Breast epithelium (tissue), 4 donors: Measurements from ENCODE around the gene SLC4A9. TPM values are rescaled to one million over a fixed set of nuclear protein-coding genes. Genes with fewer than 3 reads are reported as not detected.

Experiments
- DNase-seq, 2 donors: peaks; one replicate each; pipeline ENCODE4 v3.0.0-alpha.2; 2019; ENCODE audit warnings: low spot score in 2 of 2
- H3K27ac ChIP-seq, 2 donors: fragments of 200-600 bp; sonication (generic) in 1 of 2; one replicate each; pipeline ENCODE4 v1.5.1; 2016 to 2019; ENCODE audit warnings: mild to moderate bottlenecking in 1 of 2
- H3K27me3 ChIP-seq, 2 donors: fragments of 200-600 bp; sonication (generic) in 1 of 2; one replicate each; pipeline versions ENCODE4 v1.5.1 to v1.6.0; 2017 to 2019; ENCODE audit warnings: control low read depth in 1 of 2, mild to moderate bottlenecking in 1 of 2
- H3K36me3 ChIP-seq: fragments of 200-600 bp; one replicate; pipeline ENCODE4 v1.5.1; 2019
- H3K4me1 ChIP-seq, 2 donors: fragments of 200-600 bp; sonication (generic); one replicate each; pipeline ENCODE4 v1.5.1; 2016 to 2019; ENCODE audit warnings: control low read depth in 1 of 2
- H3K4me3 ChIP-seq, 3 donors: fragments of 200-600 bp; sonication (generic); 1 replicate in 2 of 3; 2 replicates in 1 of 3; pipeline ENCODE4 v1.5.1; 2016 to 2019; ENCODE audit warnings: mild to moderate bottlenecking in 3 of 3, moderate library complexity in 2 of 3
- H3K9me3 ChIP-seq, 2 donors: fragments of 200-600 bp; sonication (generic) in 1 of 2; one replicate each; pipeline ENCODE4 v1.5.1; 2016 to 2019; ENCODE audit warnings: control low read depth in 1 of 2
- POLR2A ChIP-seq: fragments of 450-650 bp; IDR thresholded peaks from one replicate; pipeline ENCODE4 v1.6.1; 2016; ENCODE audit warnings: antibody characterized with exemption, mild to moderate bottlenecking, moderate library complexity
- POLR2AphosphoS5 ChIP-seq, 3 donors: sonication (generic); formaldehyde crosslinking; IDR thresholded peaks; one replicate each; pipeline ENCODE4 v1.6.1; 2017; ENCODE audit warnings: antibody characterized with exemption in 3 of 3
- intact Hi-C: fragments of 100-400 bp; cut with DNase I; formaldehyde crosslinking; loops from one replicate; pipeline ENCODE4 v1.15.1; 2023; ENCODE audit warnings: low total_unique reads
- total RNA-seq, 3 donors: library from RNA; depleted of rRNA; stranded (reverse); fragments of >200 nt; gene quantifications; one replicate each; pipeline ENCODE4 v1.1.0, GENCODE V29; 2016
- TF ChIP-seq, protein P1 (sequence below), 3 donors: fragments of 450-650 bp; IDR thresholded peaks; one replicate each; pipeline ENCODE4 v1.5.1; 2016 to 2017; ENCODE audit warnings: antibody characterized with exemption in 3 of 3, mild to moderate bottlenecking in 3 of 3, moderate library complexity in 3 of 3

SLC4A9 gene
- total RNA-seq, 3 donors from 2014 or later, result not detected

- no peak overlapping the region for H3K4me3 ChIP-seq
- no peaks in the 10 kb centered on the region for H3K27me3 ChIP-seq
- intact Hi-C loops, result no loop called here
- DNase-seq, result no peak
- H3K9me3 ChIP-seq, result no peaks in the 10 kb centered on the region
- H3K27ac ChIP-seq, result no peak overlapping the region
- peaks cover 0 to 14% of the 10 kb centered on the region in 2 donors for H3K4me1 ChIP-seq
- no peaks in the 10 kb centered on the region for H3K36me3 ChIP-seq
- no peak for TF ChIP-seq POLR2AphosphoS5 (IDR thresholded peaks at IDR 0.05)
Observed at GRCh38 chr5:140328036-140328764, 31.8 kb upstream of the SLC4A9 start.

DNA sequence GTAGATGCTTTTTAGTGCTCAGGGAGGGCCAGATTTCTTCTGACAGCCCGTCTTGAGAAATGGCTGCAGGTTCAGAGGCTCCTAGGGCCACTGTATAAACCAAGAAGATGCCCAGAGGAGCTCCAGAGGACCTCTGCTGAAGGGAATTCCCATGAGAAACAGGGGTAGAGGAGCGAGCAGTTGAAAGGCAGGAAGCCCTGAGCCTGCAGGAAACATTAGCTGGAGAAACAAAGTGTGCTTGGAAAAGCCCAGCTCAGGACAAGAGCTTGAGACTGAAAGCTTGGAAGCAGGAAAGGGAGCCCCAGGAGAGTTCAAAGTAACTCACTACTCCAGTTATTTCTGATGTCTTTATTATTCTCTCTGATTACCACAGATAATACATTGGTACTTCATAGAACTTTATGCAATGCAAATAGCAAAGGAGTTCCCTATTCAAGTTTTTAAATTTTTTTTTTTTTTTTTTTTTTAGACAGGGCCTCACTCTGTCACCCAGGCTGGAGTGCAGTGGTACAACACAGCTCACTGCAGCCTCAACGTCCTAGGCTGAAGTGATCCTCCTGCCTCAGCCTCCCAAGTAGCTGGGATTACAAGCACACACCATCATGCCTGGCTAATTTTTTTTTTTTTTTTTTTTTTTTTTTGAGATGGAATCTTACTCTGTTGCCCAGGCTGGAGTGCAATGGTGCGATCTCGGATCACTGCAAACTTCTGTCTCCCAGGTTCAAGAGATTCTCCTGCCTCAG, 30.1 kb upstream of the SLC4A9 start:
- H3K9me3 ChIP-seq, result no peaks in the 10 kb centered on the region
- TF ChIP-seq, protein P1, sequence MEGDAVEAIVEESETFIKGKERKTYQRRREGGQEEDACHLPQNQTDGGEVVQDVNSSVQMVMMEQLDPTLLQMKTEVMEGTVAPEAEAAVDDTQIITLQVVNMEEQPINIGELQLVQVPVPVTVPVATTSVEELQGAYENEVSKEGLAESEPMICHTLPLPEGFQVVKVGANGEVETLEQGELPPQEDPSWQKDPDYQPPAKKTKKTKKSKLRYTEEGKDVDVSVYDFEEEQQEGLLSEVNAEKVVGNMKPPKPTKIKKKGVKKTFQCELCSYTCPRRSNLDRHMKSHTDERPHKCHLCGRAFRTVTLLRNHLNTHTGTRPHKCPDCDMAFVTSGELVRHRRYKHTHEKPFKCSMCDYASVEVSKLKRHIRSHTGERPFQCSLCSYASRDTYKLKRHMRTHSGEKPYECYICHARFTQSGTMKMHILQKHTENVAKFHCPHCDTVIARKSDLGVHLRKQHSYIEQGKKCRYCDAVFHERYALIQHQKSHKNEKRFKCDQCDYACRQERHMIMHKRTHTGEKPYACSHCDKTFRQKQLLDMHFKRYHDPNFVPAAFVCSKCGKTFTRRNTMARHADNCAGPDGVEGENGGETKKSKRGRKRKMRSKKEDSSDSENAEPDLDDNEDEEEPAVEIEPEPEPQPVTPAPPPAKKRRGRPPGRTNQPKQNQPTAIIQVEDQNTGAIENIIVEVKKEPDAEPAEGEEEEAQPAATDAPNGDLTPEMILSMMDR (IDR thresholded peaks at IDR 0.05), result no peak
- no peak for TF ChIP-seq POLR2AphosphoS5 (IDR thresholded peaks at IDR 0.05)
- no peak for TF ChIP-seq POLR2A
- H3K36me3 ChIP-seq, result no peaks in the 10 kb centered on the region

GRCh38 chr5:140331638-140332037, 28.4 kb upstream of the SLC4A9 start:
- TF ChIP-seq POLR2AphosphoS5 (IDR thresholded peaks at IDR 0.05), result no peak
- TF ChIP-seq, protein P1 (IDR thresholded peaks at IDR 0.05), result no peak
- TF ChIP-seq POLR2A, result no peak

More for the DNA sequence above, 30.1 kb upstream of the SLC4A9 start:
- intact Hi-C loops, result no loop called here
- H3K4me1 ChIP-seq, result no peaks in the 10 kb centered on the region
- H3K4me3 ChIP-seq, result no peak overlapping the region
- H3K27me3 ChIP-seq, result no peaks in the 10 kb centered on the region
- no peak overlapping the region for H3K27ac ChIP-seq
- no peak for DNase-seq

DNA sequence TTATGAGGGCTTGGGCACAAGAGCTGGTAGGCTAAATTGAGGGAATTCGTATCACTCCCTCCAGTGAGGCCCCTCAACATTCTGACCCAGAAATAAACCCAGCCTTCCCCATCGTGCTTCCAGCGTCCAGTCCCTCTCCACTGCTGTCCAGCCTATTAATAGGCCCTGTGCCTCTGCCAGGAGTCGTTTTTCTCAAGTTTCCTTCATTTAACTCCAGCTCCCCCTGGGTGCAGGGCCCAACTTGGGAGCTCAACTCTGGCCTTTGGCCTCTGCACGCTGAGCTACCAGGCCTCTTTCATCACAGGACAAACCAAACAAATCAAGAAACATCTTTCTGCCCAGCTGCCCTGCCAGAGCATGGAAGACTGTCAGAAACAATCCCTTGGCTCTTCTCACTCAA, 23.6 kb upstream of the SLC4A9 start:
- TF ChIP-seq, protein P1 (IDR thresholded peaks at IDR 0.05), result no peak
- TF ChIP-seq POLR2A (no peak), POLR2AphosphoS5 (IDR thresholded peaks at IDR 0.05) (no peak)
- H3K36me3 ChIP-seq, result no peaks in the 10 kb centered on the region
- H3K27me3 ChIP-seq, result no peaks in the 10 kb centered on the region
- H3K4me3 ChIP-seq, result no peak overlapping the region
- H3K27ac ChIP-seq, result peak overlapping the region in 1 of 2 donors; percentile 14
- H3K9me3 ChIP-seq, result no peaks in the 10 kb centered on the region
- DNase-seq, result no peak
- intact Hi-C loops, result no loop called here
- no peaks in the 10 kb centered on the region for H3K4me1 ChIP-seq

More at GRCh38 chr5:140331638-140332037, 28.4 kb upstream of the SLC4A9 start:
- Histone ChIP-seq H3K27ac (no peak overlapping the region), H3K4me3 (no peak overlapping the region), H3K27me3 (no peaks in the 10 kb centered on the region), H3K9me3 (no peaks in the 10 kb centered on the region), H3K4me1 (no peaks in the 10 kb centered on the region), H3K36me3 (no peaks in the 10 kb centered on the region)
- intact Hi-C loops, result no loop called here
- no peak for DNase-seq

GRCh38 chr5:140337880-140338279, 22.1 kb upstream of the SLC4A9 start:
- Histone ChIP-seq H3K36me3 (no peaks in the 10 kb centered on the region), H3K9me3 (no peaks in the 10 kb centered on the region), H3K27ac (peak overlapping the region; percentile 15 to 19), H3K4me1 (no peaks in the 10 kb centered on the region), H3K4me3 (no peak overlapping the region), H3K27me3 (no peaks in the 10 kb centered on the region)
- TF ChIP-seq, protein P1 (IDR thresholded peaks at IDR 0.05), result no peak
- TF ChIP-seq POLR2AphosphoS5 (IDR thresholded peaks at IDR 0.05) (no peak), POLR2A (no peak)
- no peak for DNase-seq
- intact Hi-C loops, result no loop called here
